Endodermal cell (in vitro differentiated cells): Measurements from ENCODE around the gene CAMTA1. TPM values are rescaled to one million over a fixed set of nuclear protein-coding genes. Genes with fewer than 3 reads are reported as not detected.

Experiments used
- DNase-seq: peaks from one replicate; pipeline ENCODE4 v3.0.0-alpha.2; 2017
- H3K27ac ChIP-seq: 2 replicates; pipeline ENCODE4 v1.5.1; 2013; ENCODE audit warnings: mild to moderate bottlenecking, low read depth, low read length, moderate library complexity
- H3K27me3 ChIP-seq: 2 replicates; pipeline ENCODE4 v1.6.1; 2013; ENCODE audit warnings: mild to moderate bottlenecking, low read length, moderate library complexity; ENCODE audit not compliant: insufficient read depth, control insufficient read depth, poor library complexity, severe bottlenecking
- H3K36me3 ChIP-seq: 2 replicates; pipeline ENCODE4 v1.7.0; 2013; ENCODE audit warnings: mild to moderate bottlenecking, low read length, moderate library complexity; ENCODE audit not compliant: control insufficient read depth, insufficient read depth
- H3K4me1 ChIP-seq: one replicate; pipeline ENCODE4 v1.7.0; 2013; ENCODE audit warnings: low read length; ENCODE audit not compliant: control insufficient read depth, insufficient read depth
- H3K4me3 ChIP-seq: 2 replicates; pipeline ENCODE4 v1.5.1; 2013; ENCODE audit warnings: mild to moderate bottlenecking, low read length, moderate library complexity
- H3K9ac ChIP-seq: 2 replicates; pipeline ENCODE4 v1.6.1; 2013; ENCODE audit warnings: mild to moderate bottlenecking, low read length, moderate library complexity; ENCODE audit not compliant: poor library complexity, severe bottlenecking; ENCODE audit errors: extremely low read depth
- H3K9me3 ChIP-seq: 2 replicates; pipeline ENCODE4 v1.6.1; 2013; ENCODE audit warnings: mild to moderate bottlenecking, low read length, moderate library complexity; ENCODE audit not compliant: control insufficient read depth
- H3K27ac Mint-ChIP-seq: 2 replicates; pipeline ENCODE4 v1.8.0; 2020; ENCODE audit warnings: mixed read lengths
- H3K27me3 Mint-ChIP-seq: 2 replicates; pipeline ENCODE4 v1.8.0; 2021; ENCODE audit warnings: mild to moderate bottlenecking, mixed read lengths; ENCODE audit not compliant: insufficient read depth
- H3K36me3 Mint-ChIP-seq: 2 replicates; pipeline ENCODE4 v1.8.0; 2020; ENCODE audit warnings: low read depth, mixed read lengths
- H3K4me1 Mint-ChIP-seq: 2 replicates; pipeline ENCODE4 v1.8.0; 2020; ENCODE audit warnings: mixed read lengths
- H3K4me3 Mint-ChIP-seq: 2 replicates; pipeline ENCODE4 v1.8.0; 2020; ENCODE audit warnings: mild to moderate bottlenecking, moderate library complexity, mixed read lengths
- H3K9me3 Mint-ChIP-seq: 2 replicates; pipeline ENCODE4 v1.8.0; 2020; ENCODE audit warnings: mild to moderate bottlenecking, mixed read lengths
- WGBS, 2 experiments: methylation state at CpG; one replicate each; pipeline versions ENCODE4 v1.1.5 to v1.1.7; 2013; ENCODE audit warnings: missing lambda C conversion rate in 2 of 2, mixed read lengths in 1 of 2; ENCODE audit not compliant: insufficient coverage in 1 of 2, insufficient read length in 1 of 2; 5-methylcytosine and 5-hydroxymethylcytosine counted together
- total RNA-seq, 2 donors: library from RNA; stranded (reverse); fragmentation: NEBNext Ultra II Directional in 1 of 2; extraction: Animal tissue kit (Norgen Biotek cat#: 25700) in 1 of 2; gene quantifications; 2 replicates in 1 of 2; 3 replicates in 1 of 2; pipeline ENCODE4 v1.2.1, GENCODE V29; 2021
- TF ChIP-seq, protein P1 (sequence below): fragments of 200-600 bp; sonication (generic); conservative IDR thresholded peaks from 2 replicates; pipeline ENCODE4 v1.5.0; 2021; ENCODE audit warnings: antibody characterized with exemption, mild to moderate bottlenecking

The CAMTA1 gene
- total RNA-seq, 2 donors from 2014 or later = 123 to 137 TPM

DNA sequence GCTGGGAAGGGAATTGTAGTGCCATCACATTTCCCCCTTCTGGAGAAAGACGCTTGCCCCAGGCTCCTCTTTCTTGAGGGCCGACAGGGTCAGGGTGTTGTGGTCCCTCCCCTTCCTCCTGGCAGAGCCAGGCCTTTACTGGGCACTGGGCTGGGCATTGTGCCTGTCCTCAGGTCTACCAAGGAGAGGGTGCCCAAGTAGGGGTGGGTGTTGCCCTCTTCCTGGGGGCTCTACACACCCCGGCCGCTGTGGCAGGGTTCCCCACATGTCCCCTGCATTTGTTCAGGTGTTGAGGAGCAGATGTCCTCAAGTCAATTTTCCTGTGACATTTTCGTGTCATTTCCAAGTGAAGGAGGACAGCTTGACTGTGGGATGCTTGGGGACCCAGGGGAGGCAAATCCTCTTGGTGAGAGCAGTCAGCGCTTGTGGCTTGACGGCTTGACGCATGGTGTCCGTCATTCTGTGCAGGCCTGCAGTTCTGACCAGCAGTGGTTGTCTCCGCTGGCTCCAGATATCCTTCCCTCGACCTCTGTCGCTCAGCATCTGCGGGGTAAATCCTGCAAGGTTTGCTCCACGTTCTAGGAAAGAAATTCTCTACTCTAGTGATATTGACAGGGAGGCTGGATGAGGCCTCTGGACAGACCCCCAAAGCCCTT is 804.0 kb downstream of the CAMTA1 start:
- Mint-ChIP-seq H3K4me3 (no peak overlapping the region), H3K27ac (no peak overlapping the region), H3K36me3 (no peaks in the 10 kb centered on the region), H3K4me1 (peaks cover 8% of the 10 kb centered on the region), H3K27me3 (no peaks in the 10 kb centered on the region), H3K9me3 (no peaks in the 10 kb centered on the region)
- H3K27me3 ChIP-seq = no peaks in the 10 kb centered on the region
- no peaks in the 10 kb centered on the region for H3K9me3 ChIP-seq
- H3K4me3 ChIP-seq = no peak overlapping the region
- no peak overlapping the region for H3K27ac ChIP-seq
- no peaks in the 10 kb centered on the region for H3K36me3 ChIP-seq
- H3K9ac ChIP-seq = no peak overlapping the region
- peaks cover 20% of the 10 kb centered on the region for H3K4me1 ChIP-seq
- DNase-seq = no peak
- WGBS, 2 experiments = 85 to 93% methylated on average over 7 to 14 of the region's 14 CpGs
- TF ChIP-seq, protein P1, sequence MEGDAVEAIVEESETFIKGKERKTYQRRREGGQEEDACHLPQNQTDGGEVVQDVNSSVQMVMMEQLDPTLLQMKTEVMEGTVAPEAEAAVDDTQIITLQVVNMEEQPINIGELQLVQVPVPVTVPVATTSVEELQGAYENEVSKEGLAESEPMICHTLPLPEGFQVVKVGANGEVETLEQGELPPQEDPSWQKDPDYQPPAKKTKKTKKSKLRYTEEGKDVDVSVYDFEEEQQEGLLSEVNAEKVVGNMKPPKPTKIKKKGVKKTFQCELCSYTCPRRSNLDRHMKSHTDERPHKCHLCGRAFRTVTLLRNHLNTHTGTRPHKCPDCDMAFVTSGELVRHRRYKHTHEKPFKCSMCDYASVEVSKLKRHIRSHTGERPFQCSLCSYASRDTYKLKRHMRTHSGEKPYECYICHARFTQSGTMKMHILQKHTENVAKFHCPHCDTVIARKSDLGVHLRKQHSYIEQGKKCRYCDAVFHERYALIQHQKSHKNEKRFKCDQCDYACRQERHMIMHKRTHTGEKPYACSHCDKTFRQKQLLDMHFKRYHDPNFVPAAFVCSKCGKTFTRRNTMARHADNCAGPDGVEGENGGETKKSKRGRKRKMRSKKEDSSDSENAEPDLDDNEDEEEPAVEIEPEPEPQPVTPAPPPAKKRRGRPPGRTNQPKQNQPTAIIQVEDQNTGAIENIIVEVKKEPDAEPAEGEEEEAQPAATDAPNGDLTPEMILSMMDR = no peak

DNA sequence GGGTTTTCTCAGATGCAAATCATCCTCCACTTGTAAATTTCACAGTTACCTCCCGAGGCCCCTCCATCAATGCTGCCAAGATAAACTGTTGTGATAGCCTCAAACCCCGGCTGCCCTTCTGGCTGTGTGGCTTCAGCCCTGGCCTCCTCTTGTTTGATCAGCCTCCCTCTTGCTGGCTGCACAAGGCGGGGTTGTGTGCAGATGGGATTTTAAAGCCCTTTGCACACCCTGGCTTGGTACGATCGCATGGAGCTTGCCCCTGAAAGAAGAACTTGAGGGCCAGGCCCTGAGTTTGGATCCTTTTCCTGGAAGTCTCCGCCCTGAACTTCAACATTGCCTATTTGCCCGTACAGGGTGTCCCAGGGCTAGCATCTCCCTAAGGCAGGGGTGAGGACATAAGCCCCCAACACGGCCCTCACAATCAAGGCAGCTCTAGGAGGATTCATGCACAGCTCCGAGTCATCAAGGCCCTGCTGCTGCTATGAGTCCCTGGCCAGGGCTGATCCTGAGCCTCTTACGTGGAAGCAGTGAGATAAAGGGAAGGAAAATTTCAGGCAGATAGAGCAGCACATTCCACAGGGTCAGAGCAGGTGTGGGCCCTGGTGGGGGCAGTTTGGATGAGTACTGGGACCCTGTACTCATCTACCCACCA is 804.6 kb downstream of the CAMTA1 start:
- no peaks in the 10 kb centered on the region for H3K9me3 ChIP-seq
- H3K27me3 ChIP-seq = no peaks in the 10 kb centered on the region
- no peak overlapping the region for H3K9ac ChIP-seq
- 85 to 91% methylated on average over 8 to 10 of the region's 10 CpGs for WGBS, 2 experiments
- Mint-ChIP-seq H3K36me3 (no peaks in the 10 kb centered on the region), H3K27ac (no peak overlapping the region), H3K9me3 (no peaks in the 10 kb centered on the region), H3K4me3 (no peak overlapping the region), H3K27me3 (no peaks in the 10 kb centered on the region), H3K4me1 (peaks cover 8% of the 10 kb centered on the region)
- TF ChIP-seq, protein P1 = no peak
- no peak overlapping the region for H3K4me3 ChIP-seq
- peaks cover 20% of the 10 kb centered on the region for H3K4me1 ChIP-seq
- H3K27ac ChIP-seq = no peak overlapping the region
- no peak for DNase-seq
- no peaks in the 10 kb centered on the region for H3K36me3 ChIP-seq

DNA sequence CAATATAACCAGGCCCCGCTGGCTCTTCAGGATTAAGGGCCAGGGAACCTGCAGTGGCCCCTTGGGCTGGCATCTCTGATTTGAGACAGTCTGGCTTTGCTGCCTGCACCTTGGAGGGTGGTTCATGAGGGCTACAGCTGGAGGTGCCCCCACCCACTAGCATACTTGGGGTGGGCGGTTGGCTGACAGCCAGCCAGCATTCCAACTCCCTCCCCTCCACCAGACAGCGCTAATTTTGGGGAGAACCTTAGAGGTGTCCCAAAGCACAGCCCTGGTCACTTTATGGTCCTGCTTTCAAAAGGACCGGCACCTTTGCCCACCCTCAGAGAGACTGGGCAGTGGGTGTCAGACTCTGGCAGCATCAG is 805.2 kb downstream of the CAMTA1 start:
- Histone ChIP-seq H3K36me3 (no peaks in the 10 kb centered on the region), H3K9me3 (no peaks in the 10 kb centered on the region), H3K27ac (no peak overlapping the region), H3K9ac (peak overlapping the region; percentile 20), H3K4me1 (peaks cover 20% of the 10 kb centered on the region), H3K4me3 (no peak overlapping the region), H3K27me3 (no peaks in the 10 kb centered on the region)
- DNase-seq = no peak
- H3K27me3 Mint-ChIP-seq = no peaks in the 10 kb centered on the region
- H3K36me3 Mint-ChIP-seq = no peaks in the 10 kb centered on the region
- no peak overlapping the region for H3K4me3 Mint-ChIP-seq
- H3K4me1 Mint-ChIP-seq = peaks cover 8% of the 10 kb centered on the region
- WGBS, 2 experiments = 80 to 96% methylated on average over 1 to 4 of the region's 4 CpGs
- no peak overlapping the region for H3K27ac Mint-ChIP-seq
- TF ChIP-seq, protein P1 = no peak
- no peaks in the 10 kb centered on the region for H3K9me3 Mint-ChIP-seq
